ENCODE measurements around the gene RCCD1. TPM values are rescaled to one million over a fixed set of nuclear protein-coding genes. Genes with fewer than 3 reads are reported as not detected.

Gene RCCD1
- total and polyA plus RNA-seq, 2 donors from 2014 or later: 11.6 TPM

DNA sequence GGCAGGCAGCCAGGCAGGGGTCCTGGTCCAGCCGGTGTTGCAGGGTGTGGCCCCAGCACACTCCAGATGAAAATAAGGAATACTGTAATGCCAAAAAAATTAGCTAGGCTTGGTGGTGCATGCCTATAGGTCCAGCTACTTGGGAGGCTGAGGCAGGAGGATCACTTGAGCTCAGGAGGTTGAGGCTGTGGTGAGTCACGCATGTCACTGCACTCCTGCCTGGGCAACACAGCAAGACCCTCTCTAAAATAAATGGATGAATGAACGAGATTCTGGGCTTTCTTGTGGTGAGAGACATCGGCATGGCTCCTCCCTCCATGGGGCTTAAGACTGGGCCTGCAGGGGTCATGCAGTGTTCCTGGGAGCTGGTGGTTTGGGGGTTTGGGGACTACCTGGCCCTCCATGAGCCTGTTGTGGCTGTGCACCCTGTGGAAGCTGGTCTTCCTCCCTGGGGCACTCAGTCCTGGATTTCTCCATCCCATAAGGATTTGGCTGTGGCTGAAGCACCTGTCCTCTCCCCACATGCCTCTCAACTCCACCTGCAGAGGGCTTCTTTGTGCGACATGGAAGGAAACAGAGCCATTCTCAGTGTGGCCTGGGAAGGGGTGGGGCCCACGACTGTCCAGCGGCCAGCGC lies 7.6 kb upstream of the RCCD1 start:
- no peak overlapping the region for H3K27ac ChIP-seq (ENCODE audit: low read depth in 2 of 2, low read length in 2 of 2)
- FAIRE-seq (no peak), DNase-seq (peak in 1 of 5 donors; percentile 45)
- no peak overlapping the region for H3K4me3 ChIP-seq (ENCODE audit: low read length in 3 of 3)
- peaks cover 0 to 42% (median 39%) of the 10 kb centered on the region in 3 donors for H3K36me3 ChIP-seq (ENCODE audit: control insufficient read depth in 2 of 3, insufficient read depth in 3 of 3, low read length in 3 of 3)
- no peaks in the 10 kb centered on the region for H3K27me3 ChIP-seq (ENCODE audit: control insufficient read depth, insufficient read depth, low read length)
- H3K4me1 ChIP-seq (ENCODE audit: control insufficient read depth in 2 of 3, insufficient read depth in 2 of 3, low read depth in 1 of 3, low read length in 3 of 3): no peaks in the 10 kb centered on the region
- H3K9ac ChIP-seq (ENCODE audit: low read length in 3 of 3): no peak overlapping the region
- TF ChIP-seq, protein P1, sequence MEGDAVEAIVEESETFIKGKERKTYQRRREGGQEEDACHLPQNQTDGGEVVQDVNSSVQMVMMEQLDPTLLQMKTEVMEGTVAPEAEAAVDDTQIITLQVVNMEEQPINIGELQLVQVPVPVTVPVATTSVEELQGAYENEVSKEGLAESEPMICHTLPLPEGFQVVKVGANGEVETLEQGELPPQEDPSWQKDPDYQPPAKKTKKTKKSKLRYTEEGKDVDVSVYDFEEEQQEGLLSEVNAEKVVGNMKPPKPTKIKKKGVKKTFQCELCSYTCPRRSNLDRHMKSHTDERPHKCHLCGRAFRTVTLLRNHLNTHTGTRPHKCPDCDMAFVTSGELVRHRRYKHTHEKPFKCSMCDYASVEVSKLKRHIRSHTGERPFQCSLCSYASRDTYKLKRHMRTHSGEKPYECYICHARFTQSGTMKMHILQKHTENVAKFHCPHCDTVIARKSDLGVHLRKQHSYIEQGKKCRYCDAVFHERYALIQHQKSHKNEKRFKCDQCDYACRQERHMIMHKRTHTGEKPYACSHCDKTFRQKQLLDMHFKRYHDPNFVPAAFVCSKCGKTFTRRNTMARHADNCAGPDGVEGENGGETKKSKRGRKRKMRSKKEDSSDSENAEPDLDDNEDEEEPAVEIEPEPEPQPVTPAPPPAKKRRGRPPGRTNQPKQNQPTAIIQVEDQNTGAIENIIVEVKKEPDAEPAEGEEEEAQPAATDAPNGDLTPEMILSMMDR (IDR thresholded peaks at IDR 0.05; ENCODE audit: borderline replicate concordance, extremely low read depth, insufficient read depth): no peak
- intact Hi-C loops (cut with DNase I): no loop called here
- H3K9me3 ChIP-seq (ENCODE audit: control insufficient read depth in 2 of 3, insufficient read depth in 1 of 3, low read length in 3 of 3): no peaks in the 10 kb centered on the region

DNA sequence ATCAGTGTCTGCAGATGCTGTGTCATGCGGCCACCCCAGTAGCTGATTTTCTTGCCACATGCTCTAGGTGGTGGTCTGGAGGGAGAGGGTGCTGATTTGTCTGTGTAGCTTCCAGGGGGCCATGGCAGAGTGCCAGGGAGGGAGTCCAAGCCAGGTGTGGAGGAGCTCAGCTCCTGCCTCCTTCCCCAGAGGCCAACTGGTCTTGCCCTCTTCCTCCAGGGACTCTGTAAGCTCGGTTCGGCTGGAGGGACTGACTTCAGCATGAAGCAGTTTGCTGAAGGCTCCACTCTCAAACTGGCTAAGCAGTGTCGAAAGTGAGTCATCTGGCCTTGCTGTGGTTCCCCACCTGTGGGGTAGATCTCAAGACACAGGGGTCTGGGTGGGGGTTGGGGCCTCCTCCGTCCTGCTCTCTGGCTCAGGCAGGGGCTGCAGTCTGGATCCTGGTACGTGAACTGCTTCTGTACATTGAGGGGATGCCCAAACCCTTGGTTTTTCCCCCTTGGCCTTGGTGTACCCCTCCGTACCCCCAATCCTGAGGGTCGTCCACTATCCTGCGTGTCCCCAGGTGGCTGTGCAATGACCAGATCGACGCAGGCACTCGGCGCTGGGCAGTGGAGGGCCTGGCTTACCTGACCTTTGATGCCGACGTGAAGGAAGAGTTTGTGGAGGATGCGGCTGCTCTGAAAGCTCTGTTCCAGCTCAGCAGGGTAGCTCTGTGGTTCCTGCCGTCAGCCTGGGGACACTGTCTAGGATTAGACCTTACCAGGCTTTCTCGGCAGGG lies 6.9 kb upstream of the RCCD1 start:
- Histone ChIP-seq H3K9me3 (ENCODE audit: control insufficient read depth in 2 of 3, insufficient read depth in 1 of 3, low read length in 3 of 3) (no peaks in the 10 kb centered on the region), H3K4me1 (ENCODE audit: control insufficient read depth in 2 of 3, insufficient read depth in 2 of 3, low read depth in 1 of 3, low read length in 3 of 3) (no peaks in the 10 kb centered on the region), H3K36me3 (ENCODE audit: control insufficient read depth in 2 of 3, insufficient read depth in 3 of 3, low read length in 3 of 3) (peaks cover 0 to 37% (median 35%) of the 10 kb centered on the region in 3 donors), H3K27ac (ENCODE audit: low read depth in 2 of 2, low read length in 2 of 2) (no peak overlapping the region), H3K4me3 (ENCODE audit: low read length in 3 of 3) (no peak overlapping the region), H3K9ac (ENCODE audit: low read length in 3 of 3) (no peak overlapping the region), H3K27me3 (ENCODE audit: control insufficient read depth, insufficient read depth, low read length) (no peaks in the 10 kb centered on the region)
- TF ChIP-seq, protein P1 (IDR thresholded peaks at IDR 0.05; ENCODE audit: borderline replicate concordance, extremely low read depth, insufficient read depth): no peak
- intact Hi-C loops (cut with DNase I): no loop called here
- DNase-seq (peak in 1 of 5 donors; percentile 55), FAIRE-seq (no peak)

DNA sequence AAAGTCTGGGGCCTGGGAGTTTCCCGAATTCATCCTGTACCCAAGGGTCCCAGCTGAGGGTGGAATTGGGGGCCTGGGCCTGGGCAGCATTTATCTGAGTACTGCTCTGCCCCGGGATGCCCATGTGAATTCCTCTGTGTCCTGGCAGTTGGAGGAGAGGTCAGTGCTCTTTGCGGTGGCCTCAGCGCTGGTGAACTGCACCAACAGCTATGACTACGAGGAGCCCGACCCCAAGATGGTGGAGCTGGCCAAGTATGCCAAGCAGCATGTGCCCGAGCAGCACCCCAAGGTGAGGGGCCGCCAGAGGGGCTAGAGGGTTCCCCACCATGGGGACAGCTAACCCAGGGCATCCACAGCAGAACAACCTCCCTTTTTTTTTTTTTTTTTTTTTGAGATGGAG lies 6.2 kb upstream of the RCCD1 start:
- Histone ChIP-seq H3K9me3 (ENCODE audit: control insufficient read depth in 2 of 3, insufficient read depth in 1 of 3, low read length in 3 of 3) (no peaks in the 10 kb centered on the region), H3K4me1 (ENCODE audit: control insufficient read depth in 2 of 3, insufficient read depth in 2 of 3, low read depth in 1 of 3, low read length in 3 of 3) (no peaks in the 10 kb centered on the region), H3K27me3 (ENCODE audit: control insufficient read depth, insufficient read depth, low read length) (no peaks in the 10 kb centered on the region), H3K9ac (ENCODE audit: low read length in 3 of 3) (no peak overlapping the region), H3K27ac (ENCODE audit: low read depth in 2 of 2, low read length in 2 of 2) (no peak overlapping the region), H3K4me3 (ENCODE audit: low read length in 3 of 3) (no peak overlapping the region), H3K36me3 (ENCODE audit: control insufficient read depth in 2 of 3, insufficient read depth in 3 of 3, low read length in 3 of 3) (peaks cover 0 to 31% (median 31%) of the 10 kb centered on the region in 3 donors)
- intact Hi-C loops (cut with DNase I): no loop called here
- DNase-seq (peak in 1 of 5 donors; percentile 66), FAIRE-seq (no peak)
- TF ChIP-seq, protein P1 (IDR thresholded peaks at IDR 0.05; ENCODE audit: borderline replicate concordance, extremely low read depth, insufficient read depth): no peak

All from kidney (tissue), 14 donors.